Liver (tissue), 9 donors: Measurements from ENCODE around the gene COBL. TPM values are rescaled to one million over a fixed set of nuclear protein-coding genes. Genes with fewer than 3 reads are reported as not detected.
A peak's percentile ranks its signal among the peaks of the same experiment; 100 is the strongest.

Source experiments
- DNase-seq: peaks from one replicate; pipeline ENCODE4 v3.0.0-alpha.2; 2017; ENCODE audit warnings: low spot score
- H3K27ac ChIP-seq, 2 donors: one replicate each; pipeline ENCODE4 v1.7.0; 2013; ENCODE audit warnings: inconsistent platforms in 2 of 2, low read length in 2 of 2, control low read depth in 1 of 2, low read depth in 1 of 2, mild to moderate bottlenecking in 1 of 2
- H3K27me3 ChIP-seq, 4 donors: one replicate each; pipeline versions ENCODE4 v1.6.1 to v1.7.0; 2013; ENCODE audit warnings: low read length in 3 of 4, inconsistent platforms in 1 of 4, mild to moderate bottlenecking in 1 of 4, moderate library complexity in 1 of 4; ENCODE audit not compliant: control insufficient read depth in 4 of 4, insufficient read depth in 4 of 4
- H3K36me3 ChIP-seq, 4 donors: one replicate each; pipeline versions ENCODE4 v1.6.1 to v1.7.0; 2013; ENCODE audit warnings: low read length in 3 of 4, mild to moderate bottlenecking in 3 of 4, low read depth in 1 of 4, moderate library complexity in 1 of 4; ENCODE audit not compliant: control insufficient read depth in 4 of 4, insufficient read depth in 3 of 4
- H3K4me1 ChIP-seq, 4 donors: one replicate each; pipeline versions ENCODE4 v1.6.1 to v1.7.0; 2013; ENCODE audit warnings: low read length in 3 of 4, mild to moderate bottlenecking in 3 of 4, moderate library complexity in 1 of 4; ENCODE audit not compliant: control insufficient read depth in 4 of 4, insufficient read depth in 4 of 4
- H3K4me3 ChIP-seq, 3 donors: one replicate each; pipeline versions ENCODE4 v1.6.1 to v1.7.0; 2013; ENCODE audit warnings: low read length in 3 of 3, control low read depth in 1 of 3, low read depth in 1 of 3, mild to moderate bottlenecking in 1 of 3
- H3K9ac ChIP-seq, 2 donors: one replicate each; pipeline ENCODE4 v1.7.0; 2013; ENCODE audit warnings: low read length in 2 of 2, mild to moderate bottlenecking in 2 of 2, moderate library complexity in 2 of 2, control low read depth in 1 of 2, low read depth in 1 of 2
- H3K9me3 ChIP-seq, 4 donors: one replicate each; pipeline versions ENCODE4 v1.6.1 to v1.7.0; 2013; ENCODE audit warnings: low read length in 3 of 4; ENCODE audit not compliant: control insufficient read depth in 4 of 4
- EGR1 ChIP-seq, 2 donors: IDR thresholded peaks; 2 replicates each; pipeline ENCODE4 v1.6.1; 2016 to 2018; ENCODE audit warnings: antibody characterized with exemption in 2 of 2, low read depth in 2 of 2
- FOXA1 ChIP-seq: IDR thresholded peaks from 2 replicates; pipeline ENCODE4 v1.6.1; 2016; ENCODE audit warnings: antibody characterized with exemption
- FOXA2 ChIP-seq: IDR thresholded peaks from 2 replicates; pipeline ENCODE4 v1.6.1; 2016; ENCODE audit warnings: antibody characterized with exemption
- GABPA ChIP-seq, 2 donors: IDR thresholded peaks in 1 of 2; conservative IDR thresholded peaks in 1 of 2; 2 replicates each; pipeline ENCODE4 v1.6.1; 2016; ENCODE audit warnings: antibody characterized with exemption in 2 of 2, mild to moderate bottlenecking in 1 of 2, moderate library complexity in 1 of 2
- HNF4A ChIP-seq, 2 donors: conservative IDR thresholded peaks; 2 replicates each; pipeline ENCODE4 v1.6.1; 2016; ENCODE audit warnings: antibody characterized with exemption in 2 of 2, mild to moderate bottlenecking in 2 of 2
- HNF4G ChIP-seq: IDR thresholded peaks from 2 replicates; pipeline ENCODE4 v1.6.1; 2016; ENCODE audit warnings: antibody characterized with exemption
- JUND ChIP-seq, 2 donors: IDR thresholded peaks; 2 replicates each; pipeline ENCODE4 v1.6.1; 2016; ENCODE audit warnings: antibody characterized with exemption in 2 of 2
- NR2F2 ChIP-seq: IDR thresholded peaks from 2 replicates; pipeline ENCODE4 v1.6.1; 2016; ENCODE audit warnings: antibody characterized with exemption
- RAD21 ChIP-seq, 2 donors: IDR thresholded peaks; 2 replicates each; pipeline ENCODE4 v1.6.1; 2016; ENCODE audit warnings: antibody characterized with exemption in 2 of 2, mild to moderate bottlenecking in 2 of 2
- SP1 ChIP-seq: IDR thresholded peaks from 2 replicates; pipeline ENCODE4 v1.6.1; 2018; ENCODE audit warnings: antibody characterized with exemption, mild to moderate bottlenecking
- TAF1 ChIP-seq: conservative IDR thresholded peaks from 2 replicates; pipeline ENCODE4 v1.6.1; 2016; ENCODE audit warnings: antibody characterized with exemption, mild to moderate bottlenecking
- YY1 ChIP-seq: IDR thresholded peaks from 2 replicates; pipeline ENCODE4 v1.6.1; 2016; ENCODE audit warnings: antibody characterized with exemption, mild to moderate bottlenecking
- WGBS: extraction: QIAGEN DNeasy Blood & Tissue Kit; methylation state at CpG from one replicate; pipeline ENCODE4 v1.1.7; 2013; 5-methylcytosine and 5-hydroxymethylcytosine counted together
- polyA plus RNA-seq, 2 donors: library from polyadenylated mRNA; stranded (reverse) in 1 of 2; unstranded in 1 of 2; fragments of 200-250 nt in 1 of 2; fragments of >200 nt in 1 of 2; fragmentation: Nextera tagmentation in 1 of 2; extraction: Ambion mirVana in 1 of 2; gene quantifications; one replicate each; pipeline versions ENCODE4 v1.2.1 to v1.2.3, GENCODE V29; 2013 to 2015
- total RNA-seq, 2 donors: library from RNA; depleted of rRNA; stranded (reverse); fragments of >200 nt; gene quantifications; one replicate each; pipeline ENCODE4 v1.2.3, GENCODE V29; 2014
- TF ChIP-seq, protein P1 (sequence below): fragments of 150-350 bp; IDR thresholded peaks from 2 replicates; pipeline ENCODE4 v1.5.1; 2017; ENCODE audit warnings: improper control_type of control experiment, low read depth, low read length; ENCODE audit not compliant: missing input control
- TF ChIP-seq, protein P2 (sequence below): IDR thresholded peaks from 2 replicates; pipeline ENCODE4 v1.6.1; 2016; ENCODE audit warnings: antibody characterized with exemption
- TF ChIP-seq, protein P3 (sequence below): IDR thresholded peaks from 2 replicates; pipeline ENCODE4 v1.6.1; 2016; ENCODE audit warnings: antibody characterized with exemption, mild to moderate bottlenecking
- TF ChIP-seq, protein P4 (sequence below): IDR thresholded peaks from 2 replicates; pipeline ENCODE4 v1.6.1; 2016; ENCODE audit warnings: antibody characterized with exemption
- donor health status: healthy.
- donor health status: healthy.
- donor health status: healthy.
- donor health status: healthy.
- donor health status: healthy.

Gene COBL
- total and polyA plus RNA-seq, 4 donors = 5.8 to 18.7 (median 10.7) TPM

DNA sequence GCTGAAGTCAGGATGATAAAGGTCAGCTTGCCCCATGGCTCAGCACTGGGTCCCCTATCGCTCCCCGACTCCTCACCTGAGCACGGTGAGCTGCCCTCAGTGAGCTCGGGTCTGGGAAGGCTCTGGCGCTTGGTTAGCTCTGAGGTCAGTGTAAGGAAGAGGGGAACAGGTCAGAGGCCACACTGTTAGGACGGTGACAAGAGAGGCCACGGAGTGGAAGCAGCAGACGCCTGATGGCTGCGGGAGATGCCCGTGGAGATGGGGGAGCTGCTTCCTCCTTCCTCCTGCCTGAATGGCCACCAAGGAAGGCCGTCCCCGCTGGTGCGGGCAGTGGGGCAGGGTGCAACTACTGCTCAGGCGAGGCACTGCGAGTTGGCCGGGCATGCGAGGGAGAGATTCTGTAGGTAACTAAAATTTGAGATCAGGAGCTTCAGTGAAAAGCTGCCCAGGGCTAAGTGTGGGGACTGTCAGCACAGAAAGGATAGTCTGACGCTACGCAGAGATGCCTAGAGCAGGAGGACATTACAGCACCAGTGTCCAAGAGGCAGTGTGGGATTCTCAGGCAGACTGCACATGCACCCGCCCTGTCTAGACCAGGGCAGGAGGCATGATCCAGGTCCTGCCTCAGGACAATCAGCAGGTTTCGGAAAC, 302.6 kb downstream of the COBL start:
- Histone ChIP-seq H3K9me3 (no peaks in the 10 kb centered on the region), H3K9ac (no peak overlapping the region), H3K36me3 (no peaks in the 10 kb centered on the region), H3K4me1 (no peaks in the 10 kb centered on the region), H3K27me3 (no peaks in the 10 kb centered on the region), H3K27ac (no peak overlapping the region), H3K4me3 (no peak overlapping the region)
- 82% methylated on average over 21 of the region's 21 CpGs for WGBS
- TF ChIP-seq, protein P1, sequence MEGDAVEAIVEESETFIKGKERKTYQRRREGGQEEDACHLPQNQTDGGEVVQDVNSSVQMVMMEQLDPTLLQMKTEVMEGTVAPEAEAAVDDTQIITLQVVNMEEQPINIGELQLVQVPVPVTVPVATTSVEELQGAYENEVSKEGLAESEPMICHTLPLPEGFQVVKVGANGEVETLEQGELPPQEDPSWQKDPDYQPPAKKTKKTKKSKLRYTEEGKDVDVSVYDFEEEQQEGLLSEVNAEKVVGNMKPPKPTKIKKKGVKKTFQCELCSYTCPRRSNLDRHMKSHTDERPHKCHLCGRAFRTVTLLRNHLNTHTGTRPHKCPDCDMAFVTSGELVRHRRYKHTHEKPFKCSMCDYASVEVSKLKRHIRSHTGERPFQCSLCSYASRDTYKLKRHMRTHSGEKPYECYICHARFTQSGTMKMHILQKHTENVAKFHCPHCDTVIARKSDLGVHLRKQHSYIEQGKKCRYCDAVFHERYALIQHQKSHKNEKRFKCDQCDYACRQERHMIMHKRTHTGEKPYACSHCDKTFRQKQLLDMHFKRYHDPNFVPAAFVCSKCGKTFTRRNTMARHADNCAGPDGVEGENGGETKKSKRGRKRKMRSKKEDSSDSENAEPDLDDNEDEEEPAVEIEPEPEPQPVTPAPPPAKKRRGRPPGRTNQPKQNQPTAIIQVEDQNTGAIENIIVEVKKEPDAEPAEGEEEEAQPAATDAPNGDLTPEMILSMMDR = no peak
- TF ChIP-seq GABPA (IDR thresholded peaks at IDR 0.05 in 1 of 2, conservative IDR thresholded peaks at IDR 0.05 in 1 of 2) = no peak
- TF ChIP-seq, protein P2, sequence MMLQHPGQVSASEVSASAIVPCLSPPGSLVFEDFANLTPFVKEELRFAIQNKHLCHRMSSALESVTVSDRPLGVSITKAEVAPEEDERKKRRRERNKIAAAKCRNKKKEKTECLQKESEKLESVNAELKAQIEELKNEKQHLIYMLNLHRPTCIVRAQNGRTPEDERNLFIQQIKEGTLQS = no peak
- no peak for TF ChIP-seq FOXA2
- no peak for TF ChIP-seq EGR1 (IDR thresholded peaks at IDR 0.05; ENCODE audit: low read depth in 2 of 2)
- TF ChIP-seq RAD21 (IDR thresholded peaks at IDR 0.05) = no peak
- TF ChIP-seq FOXA1 = no peak
- no peak for TF ChIP-seq YY1
- no peak for TF ChIP-seq TAF1
- TF ChIP-seq HNF4G = no peak
- no peak for TF ChIP-seq HNF4A (conservative IDR thresholded peaks at IDR 0.05)
- TF ChIP-seq, protein P3, sequence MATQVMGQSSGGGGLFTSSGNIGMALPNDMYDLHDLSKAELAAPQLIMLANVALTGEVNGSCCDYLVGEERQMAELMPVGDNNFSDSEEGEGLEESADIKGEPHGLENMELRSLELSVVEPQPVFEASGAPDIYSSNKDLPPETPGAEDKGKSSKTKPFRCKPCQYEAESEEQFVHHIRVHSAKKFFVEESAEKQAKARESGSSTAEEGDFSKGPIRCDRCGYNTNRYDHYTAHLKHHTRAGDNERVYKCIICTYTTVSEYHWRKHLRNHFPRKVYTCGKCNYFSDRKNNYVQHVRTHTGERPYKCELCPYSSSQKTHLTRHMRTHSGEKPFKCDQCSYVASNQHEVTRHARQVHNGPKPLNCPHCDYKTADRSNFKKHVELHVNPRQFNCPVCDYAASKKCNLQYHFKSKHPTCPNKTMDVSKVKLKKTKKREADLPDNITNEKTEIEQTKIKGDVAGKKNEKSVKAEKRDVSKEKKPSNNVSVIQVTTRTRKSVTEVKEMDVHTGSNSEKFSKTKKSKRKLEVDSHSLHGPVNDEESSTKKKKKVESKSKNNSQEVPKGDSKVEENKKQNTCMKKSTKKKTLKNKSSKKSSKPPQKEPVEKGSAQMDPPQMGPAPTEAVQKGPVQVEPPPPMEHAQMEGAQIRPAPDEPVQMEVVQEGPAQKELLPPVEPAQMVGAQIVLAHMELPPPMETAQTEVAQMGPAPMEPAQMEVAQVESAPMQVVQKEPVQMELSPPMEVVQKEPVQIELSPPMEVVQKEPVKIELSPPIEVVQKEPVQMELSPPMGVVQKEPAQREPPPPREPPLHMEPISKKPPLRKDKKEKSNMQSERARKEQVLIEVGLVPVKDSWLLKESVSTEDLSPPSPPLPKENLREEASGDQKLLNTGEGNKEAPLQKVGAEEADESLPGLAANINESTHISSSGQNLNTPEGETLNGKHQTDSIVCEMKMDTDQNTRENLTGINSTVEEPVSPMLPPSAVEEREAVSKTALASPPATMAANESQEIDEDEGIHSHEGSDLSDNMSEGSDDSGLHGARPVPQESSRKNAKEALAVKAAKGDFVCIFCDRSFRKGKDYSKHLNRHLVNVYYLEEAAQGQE = no peak
- no peak for TF ChIP-seq JUND (IDR thresholded peaks at IDR 0.05)
- no peak for TF ChIP-seq NR2F2
- TF ChIP-seq, protein P4, sequence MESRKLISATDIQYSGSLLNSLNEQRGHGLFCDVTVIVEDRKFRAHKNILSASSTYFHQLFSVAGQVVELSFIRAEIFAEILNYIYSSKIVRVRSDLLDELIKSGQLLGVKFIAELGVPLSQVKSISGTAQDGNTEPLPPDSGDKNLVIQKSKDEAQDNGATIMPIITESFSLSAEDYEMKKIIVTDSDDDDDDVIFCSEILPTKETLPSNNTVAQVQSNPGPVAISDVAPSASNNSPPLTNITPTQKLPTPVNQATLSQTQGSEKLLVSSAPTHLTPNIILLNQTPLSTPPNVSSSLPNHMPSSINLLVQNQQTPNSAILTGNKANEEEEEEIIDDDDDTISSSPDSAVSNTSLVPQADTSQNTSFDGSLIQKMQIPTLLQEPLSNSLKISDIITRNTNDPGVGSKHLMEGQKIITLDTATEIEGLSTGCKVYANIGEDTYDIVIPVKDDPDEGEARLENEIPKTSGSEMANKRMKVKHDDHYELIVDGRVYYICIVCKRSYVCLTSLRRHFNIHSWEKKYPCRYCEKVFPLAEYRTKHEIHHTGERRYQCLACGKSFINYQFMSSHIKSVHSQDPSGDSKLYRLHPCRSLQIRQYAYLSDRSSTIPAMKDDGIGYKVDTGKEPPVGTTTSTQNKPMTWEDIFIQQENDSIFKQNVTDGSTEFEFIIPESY = no peak
- TF ChIP-seq SP1 = no peak
- DNase-seq = peak; percentile 26
